Activated CD4-positive, alpha-beta memory T cell treated with anti-CD3 and anti-CD28 coated beads for 36 hours (primary cell): ENCODE results near the gene TUBA4B. TPM values are rescaled to one million over a fixed set of nuclear protein-coding genes. Genes with fewer than 3 reads are reported as not detected.
A peak's percentile ranks its signal among the peaks of the same experiment; 100 is the strongest.
"Not testable (repeated sequence)": the region's sequence is repeated elsewhere in the genome, so short reads cannot be mapped to it uniquely, and the experiment has no call there.

Experiments
- CTCF ChIA-PET: fragments of 350-600 bp; sonication (Branson Sonifier 250); formaldehyde crosslinking; loops from one replicate; lab custom pipeline; 2021; ENCODE audit warnings: antibody characterized with exemption, inconsistent platforms; lab: Charles Lee
- POLR2A ChIA-PET: fragments of 350-600 bp; sonication (Branson Sonifier 250); formaldehyde crosslinking; loops from one replicate; lab custom pipeline; 2021; ENCODE audit warnings: antibody characterized with exemption; lab: Charles Lee
- DNase-seq: peaks from one replicate; pipeline ENCODE4 v3.0.0-alpha.2; 2020
- H3K27ac Mint-ChIP-seq: one replicate; pipeline ENCODE4 v1.8.0; 2021; ENCODE audit warnings: mixed read lengths
- H3K27me3 Mint-ChIP-seq: one replicate; pipeline ENCODE4 v1.8.0; 2021; ENCODE audit warnings: mixed read lengths
- H3K36me3 Mint-ChIP-seq: one replicate; pipeline ENCODE4 v1.8.0; 2021; ENCODE audit warnings: mixed read lengths
- H3K4me1 Mint-ChIP-seq: one replicate; pipeline ENCODE4 v1.8.0; 2021; ENCODE audit warnings: low read depth, mixed read lengths
- H3K4me3 Mint-ChIP-seq: one replicate; pipeline ENCODE4 v1.8.0; 2021; ENCODE audit warnings: mild to moderate bottlenecking, mixed read lengths
- H3K9me3 Mint-ChIP-seq: one replicate; pipeline ENCODE4 v1.8.0; 2021; ENCODE audit warnings: mixed read lengths
- intact Hi-C: fragments of 100-400 bp; cut with micrococcal nuclease; formaldehyde crosslinking; loops from one replicate; pipeline ENCODE4 v1.15.1; 2023
- microRNA-seq: library from miRNA; unstranded; fragments of <30 nt; microRNA quantifications from one replicate; pipeline ENCODE4 v1.2.0, GENCODE V29; 2022; ENCODE audit warnings: borderline number of aligned reads, borderline microRNAs expressed, borderline replicate concordance
- total RNA-seq, 2 experiments: library from RNA; stranded (reverse); gene quantifications; one replicate each; pipeline ENCODE4 v1.2.3, GENCODE V29; 2021

The TUBA4B gene
- total RNA-seq, 2 experiments from 2014 or later, result not detected

DNA sequence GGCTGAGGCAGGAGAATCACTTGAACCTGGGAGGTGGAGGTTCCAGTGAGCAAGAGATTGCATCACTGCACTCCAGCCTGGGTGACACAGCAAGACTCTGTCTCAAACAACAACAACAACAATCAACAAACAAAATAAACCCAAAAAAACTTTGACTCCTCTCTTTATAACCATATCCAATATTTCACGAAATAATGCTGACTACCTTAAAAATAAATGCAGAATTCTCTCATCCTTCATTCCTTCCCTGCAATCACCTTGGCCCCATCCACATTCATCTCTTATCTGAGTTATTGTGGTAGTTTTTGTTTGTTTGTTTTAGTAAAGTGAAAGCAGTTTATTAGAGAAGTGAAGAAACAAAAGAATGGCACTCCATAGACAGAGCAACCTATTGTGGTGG lies 53.0 kb downstream of the TUBA4B start:
- H3K27me3 Mint-ChIP-seq, result peaks cover 32% of the 10 kb centered on the region
- DNase-seq, result no peak
- no peaks in the 10 kb centered on the region for H3K9me3 Mint-ChIP-seq
- H3K27ac Mint-ChIP-seq, result no peak overlapping the region
- ChIA-PET POLR2A (no interaction called here), CTCF (interaction anchor here (1.5 kb wide), 1 partner anchor 11 kb away, joined by 5 read pairs; no protein-coding TSS in a partner anchor)
- no peak overlapping the region for H3K4me3 Mint-ChIP-seq
- no peaks in the 10 kb centered on the region for H3K4me1 Mint-ChIP-seq
- intact Hi-C loops, result no loop called here
- H3K36me3 Mint-ChIP-seq, result no peaks in the 10 kb centered on the region

DNA sequence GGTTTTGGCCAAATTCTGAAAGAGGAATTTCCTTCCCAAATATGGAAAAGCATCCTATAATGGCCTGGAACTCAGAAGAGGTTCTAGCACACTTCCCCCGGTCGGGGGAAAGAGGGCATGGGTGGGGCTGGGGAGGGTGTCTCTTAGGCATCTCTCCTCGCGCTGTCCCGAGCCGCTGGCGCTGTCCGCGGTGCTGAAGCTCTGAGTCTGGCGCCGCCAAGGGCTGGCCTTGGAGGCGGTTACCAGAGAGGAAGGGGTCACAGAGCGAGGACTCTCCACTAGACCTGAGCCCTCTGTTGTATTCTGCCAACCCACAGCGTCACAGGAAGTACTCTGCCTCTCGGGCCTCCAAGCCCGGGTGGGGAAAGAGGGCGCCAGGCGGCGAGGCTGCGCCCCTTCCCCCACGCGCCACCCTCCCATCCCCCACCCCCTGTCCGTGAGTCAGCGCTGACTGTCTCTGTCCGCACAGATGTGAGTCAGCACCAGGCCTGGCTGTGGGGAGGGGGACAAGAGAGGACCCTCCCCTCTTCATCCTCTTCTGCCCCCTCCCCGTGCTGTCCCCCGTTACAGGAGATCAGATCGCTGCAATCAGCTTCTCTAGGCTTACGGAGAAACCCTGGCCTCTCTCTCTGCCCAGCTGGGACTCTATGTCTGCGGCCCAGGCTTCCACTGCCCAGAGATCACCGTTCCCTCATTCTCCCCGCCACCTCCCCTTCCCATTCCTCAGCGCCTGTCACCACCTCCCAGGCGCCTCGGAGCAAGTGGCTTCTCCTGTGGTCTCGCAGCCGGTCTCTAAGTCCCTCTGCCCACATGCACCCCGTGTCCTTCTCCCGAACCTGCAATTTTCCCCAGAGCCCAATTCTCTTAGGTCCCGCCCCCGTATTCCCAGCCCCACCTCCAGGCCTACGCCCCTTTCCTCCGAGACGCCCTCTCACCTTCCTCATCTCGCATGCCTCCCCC lies 55.4 kb downstream of the TUBA4B start:
- ChIA-PET CTCF (interaction anchor here (0.8 to 3.1 kb wide), 3 partner anchors 9 to 31 kb away, joined by 3 to 14 read pairs (median 7); no protein-coding TSS in a partner anchor), POLR2A (no interaction called here)
- Mint-ChIP-seq H3K36me3 (no peaks in the 10 kb centered on the region), H3K27me3 (peaks cover 38% of the 10 kb centered on the region), H3K9me3 (no peaks in the 10 kb centered on the region), H3K4me1 (no peaks in the 10 kb centered on the region), H3K4me3 (no peak overlapping the region), H3K27ac (no peak overlapping the region)
- intact Hi-C loops, result no loop called here
- peak; percentile 78 for DNase-seq

DNA sequence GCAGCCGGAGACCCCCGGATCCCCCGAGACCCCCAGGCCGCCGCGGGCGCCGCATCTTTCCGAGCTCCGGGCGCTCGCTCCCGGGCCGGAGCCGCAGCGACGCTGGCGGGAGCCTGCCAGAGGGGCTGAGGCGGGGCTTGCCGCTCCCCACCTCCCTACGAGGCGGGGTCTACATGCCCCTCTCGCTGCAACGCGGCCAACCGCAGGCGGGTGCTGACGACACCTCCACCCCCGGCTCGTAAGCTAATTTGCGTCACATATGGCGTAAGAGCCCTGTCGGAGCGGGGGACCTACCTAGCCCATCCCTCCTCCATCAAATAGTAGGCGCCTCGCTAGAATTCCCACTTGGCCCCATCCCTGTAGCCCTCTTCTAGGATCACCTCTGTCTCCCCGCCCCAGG lies 56.2 kb downstream of the TUBA4B start, which contains the start of gene PTPRN:
PTPRN (minus strand) TSS at position 124 of the 400 bp plus-strand sequence; CDS start at position 55, 69 bp downstream.
- ChIA-PET POLR2A (no interaction called here), CTCF (interaction anchor here (0.8 to 3.1 kb wide), 4 partner anchors 10 to 137 kb away, joined by 3 to 14 read pairs (median 6); no protein-coding TSS in a partner anchor)
- H3K27me3 Mint-ChIP-seq, result peaks cover 40% of the 10 kb centered on the region
- H3K9me3 Mint-ChIP-seq, result no peaks in the 10 kb centered on the region
- intact Hi-C loops, result no loop called here
- no peaks in the 10 kb centered on the region for H3K36me3 Mint-ChIP-seq
- no peak for DNase-seq
- H3K4me3 Mint-ChIP-seq, result no peak within 1 kb of the TSS
- no peaks in the 10 kb centered on the region for H3K4me1 Mint-ChIP-seq
- no peak within 1 kb of the TSS for H3K27ac Mint-ChIP-seq

DNA sequence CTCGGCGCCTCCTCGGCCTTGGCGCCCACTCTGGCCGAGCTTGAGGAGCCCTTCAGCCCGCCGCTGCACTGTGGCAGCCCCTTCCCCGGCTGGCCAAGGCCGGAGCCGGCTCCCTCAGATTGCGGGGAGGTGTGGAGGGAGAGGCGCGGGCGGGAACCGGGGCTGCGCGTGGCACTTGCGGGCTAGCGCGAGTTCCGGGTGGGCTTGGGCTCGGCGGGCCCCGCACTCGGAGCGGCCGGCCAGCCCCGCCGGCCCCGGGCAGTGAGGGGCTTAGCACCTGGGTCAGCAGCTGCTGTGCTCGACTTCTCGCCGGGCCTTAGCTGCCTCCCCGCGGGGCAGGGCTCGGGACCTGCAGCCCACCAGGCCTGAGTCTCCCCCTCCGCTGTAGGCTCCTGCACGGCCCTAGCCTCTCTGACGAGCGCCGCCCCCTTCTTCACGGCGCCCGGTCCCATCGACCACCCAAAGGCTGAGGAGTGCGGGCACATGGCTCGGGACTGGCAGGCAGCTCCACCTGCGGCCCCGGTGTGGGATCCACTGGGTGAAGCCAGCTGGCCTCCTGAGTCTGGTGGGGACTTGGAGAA lies 59.7 kb downstream of the TUBA4B start:
- H3K27ac Mint-ChIP-seq, intact Hi-C loops, H3K4me1 Mint-ChIP-seq, DNase-seq, POLR2A ChIA-PET, H3K9me3 Mint-ChIP-seq, H3K4me3 Mint-ChIP-seq, H3K36me3 Mint-ChIP-seq: not testable (repeated sequence)
- H3K27me3 Mint-ChIP-seq, result peaks cover 26% of the 10 kb centered on the region
- CTCF ChIA-PET, result interaction anchor here (2.5 kb wide), 1 partner anchor 17 kb away, joined by 11 read pairs; no protein-coding TSS in a partner anchor

DNA sequence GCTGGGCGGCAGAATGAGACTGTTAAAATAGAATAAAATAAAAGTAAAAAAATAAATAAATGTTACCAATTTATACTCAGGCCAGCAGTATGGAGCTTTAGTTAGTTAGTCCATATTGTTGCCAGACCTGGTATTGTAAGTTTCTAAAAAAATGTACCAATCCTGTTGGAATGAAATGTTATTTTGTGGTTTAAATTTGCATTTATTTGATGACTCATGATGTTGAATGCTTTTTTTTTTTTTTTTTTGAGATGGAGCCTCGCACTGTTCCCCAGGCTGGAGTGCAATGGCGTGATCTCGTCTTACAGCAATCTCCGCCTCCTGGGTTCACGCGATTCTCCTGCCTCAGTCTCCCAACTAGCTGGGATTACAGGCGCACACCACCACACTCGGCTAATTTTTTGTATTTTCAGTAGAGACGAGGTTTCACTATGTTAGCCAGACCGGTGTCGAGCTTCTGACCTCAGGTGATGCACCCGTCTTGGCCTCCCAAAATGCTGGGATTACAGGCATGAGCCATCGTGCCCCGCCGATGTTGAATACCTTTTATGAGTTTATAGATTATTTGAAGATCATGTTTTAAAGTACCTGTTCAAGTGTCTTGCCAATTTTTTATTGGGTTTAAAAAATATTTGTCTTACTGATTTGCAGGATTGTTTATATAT lies 61.9 kb downstream of the TUBA4B start:
- no peak for DNase-seq
- ChIA-PET CTCF (interaction anchor here (0.5 to 2.5 kb wide), 3 partner anchors 19 to 1209 kb away, joined by 3 to 11 read pairs (median 4); no protein-coding TSS in a partner anchor), POLR2A (no interaction called here)
- Mint-ChIP-seq H3K4me1 (no peaks in the 10 kb centered on the region), H3K36me3 (no peaks in the 10 kb centered on the region), H3K27ac (no peak overlapping the region), H3K9me3 (no peaks in the 10 kb centered on the region), H3K27me3 (peaks cover 15% of the 10 kb centered on the region), H3K4me3 (no peak overlapping the region)
- intact Hi-C loops, result no loop called here

Small RNA genes lying within 50 kb of the gene (microRNA-seq; reads per million reads assigned to microRNA genes)
- gene MIR153-1, result not detected

Other genes starting within 250 kb of the TUBA4B start
- not detected for gene CFAP65, start 211.7 kb upstream of the TUBA4B start, total RNA-seq
- under 1 TPM in 1 of 2 experiments, not detected in 1; 0.10 TPM for gene IHH, start 192.3 kb upstream of the TUBA4B start, total RNA-seq
- 10 to 100 TPM; 17.7 to 18.6 TPM for gene NHEJ1, start 92.4 kb upstream of the TUBA4B start, total RNA-seq
- gene SLC23A3, start 83.2 kb upstream of the TUBA4B start, total RNA-seq, result 1 to 10 TPM; 1.1 to 2.3 TPM
- gene CNPPD1, start 76.3 kb upstream of the TUBA4B start, total RNA-seq, result 10 to 100 TPM; 42.0 to 43.4 TPM
- 10 to 100 TPM; 60.3 to 67.9 TPM for gene RETREG2, start 75.0 kb upstream of the TUBA4B start, total RNA-seq
- gene ZFAND2B, start 46.5 kb upstream of the TUBA4B start, total RNA-seq, result 10 to 100 TPM; 31.9 to 34.4 TPM
- gene ABCB6, start 34.3 kb upstream of the TUBA4B start, total RNA-seq, result 10 to 100 TPM; 11.5 to 11.7 TPM
- 10 to 100 TPM; 34.7 to 39.5 TPM for gene ATG9A, start 23.6 kb upstream of the TUBA4B start, total RNA-seq
- gene ANKZF1, start 23.4 kb upstream of the TUBA4B start, total RNA-seq, result 10 to 100 TPM; 97.0 to 97.5 TPM
- 1 to 10 TPM; 4.8 to 4.9 TPM for gene GLB1L, start 7.8 kb upstream of the TUBA4B start, total RNA-seq
- gene STK16, start 7.8 kb upstream of the TUBA4B start, total RNA-seq, result 10 to 100 TPM; 37.1 to 37.8 TPM
- gene TUBA4A, start 675 bp downstream of the TUBA4B start, total RNA-seq, result 100 to 1,000 TPM; 219 to 229 TPM
- 10 to 100 TPM; 37.3 to 39.1 TPM for gene DNAJB2, start 26.1 kb downstream of the TUBA4B start, total RNA-seq
- under 1 TPM in 1 of 2 experiments, not detected in 1; 0.24 TPM for gene PTPRN, start 56.2 kb downstream of the TUBA4B start, total RNA-seq
- gene RESP18, start 79.5 kb downstream of the TUBA4B start, total RNA-seq, result not detected
- gene DNPEP, start 134.7 kb downstream of the TUBA4B start, total RNA-seq, result 10 to 100 TPM; 71.6 to 74.2 TPM
- not detected for gene DES, start 165.1 kb downstream of the TUBA4B start, total RNA-seq
- gene SPEG, start 181.6 kb downstream of the TUBA4B start, total RNA-seq, result 1 to 10 TPM; 1.1 to 1.7 TPM
- 10 to 100 TPM; 37.1 to 37.4 TPM for gene GMPPA, start 245.6 kb downstream of the TUBA4B start, total RNA-seq